Left ventricle myocardium superior (tissue), 1 donor: ENCODE results near the gene DENR. TPM values are rescaled to one million over a fixed set of nuclear protein-coding genes. Genes with fewer than 3 reads are reported as not detected.
"Not testable (repeated sequence)": the region's sequence is repeated elsewhere in the genome, so short reads cannot be mapped to it uniquely, and the experiment has no call there.

Source experiments
- ATAC-seq: fragments of 200-7000 bp; cut with Tn5 transposase; one replicate; pipeline ENCODE4 v1.9.1; 2020; ENCODE audit warnings: mild to moderate bottlenecking, moderate library complexity
- DNase-seq: peaks from one replicate; pipeline ENCODE4 v3.0.0-alpha.2; 2020
- intact Hi-C: fragments of 100-400 bp; cut with micrococcal nuclease; formaldehyde crosslinking; loops from one replicate; pipeline ENCODE4 v1.11.0; 2022
- long read RNA-seq: library from polyadenylated mRNA; unstranded; transcript quantifications from one replicate; pipeline ENCODE4 v2.0.0, GENCODE V29; 2021
- total RNA-seq: library from RNA; stranded (reverse); fragmentation: NEBNext Ultra II Directional; extraction: Animal tissue kit (Norgen Biotek cat#: 25700); gene quantifications from one replicate; pipeline ENCODE4 v1.2.1, GENCODE V29; 2021
- donor health status: DM: no; HTN: yes; CAD: no; lungs with severe emphysema.

DENR gene
- 23.2 TPM for total RNA-seq
- long read RNA-seq, partial matches to known transcripts = 1 of 5 reads
- long read RNA-seq, other reads (novel, unspliced or antisense) = 3 of 5 reads

GRCh38 chr12:122752464-122753318, at the start of gene DENR:
TSS of gene DENR (plus strand) at chr12:122752824. CDS start at chr12:122753702, 878 bp downstream.
- DNase-seq = peak; percentile 99

GRCh38 chr12:122702890-122703611, 49.6 kb upstream of the DENR start, which contains the start of gene HCAR2:
TSS of gene HCAR2 (minus strand) at chr12:122703357. CDS start at chr12:122703283, 74 bp downstream.
- ATAC-seq, DNase-seq, intact Hi-C loops: not testable (repeated sequence)

More at GRCh38 chr12:122752464-122753318, at the start of gene DENR:
- peak; percentile 99 for ATAC-seq
- intact Hi-C loops = no loop called here

- not testable (repeated sequence) for DNase-seq, ATAC-seq
These were observed 48.8 kb upstream of the DENR start for GRCh38 chr12:122703841-122704240.

GRCh38 chr12:122709287-122709686, 43.3 kb upstream of the DENR start:
- DNase-seq, intact Hi-C loops, ATAC-seq: not testable (repeated sequence)

More at GRCh38 chr12:122703841-122704240, 48.8 kb upstream of the DENR start:
- intact Hi-C loops = not testable (repeated sequence)

- ATAC-seq, intact Hi-C loops, DNase-seq: not testable (repeated sequence)
These were observed 42.3 kb upstream of the DENR start for GRCh38 chr12:122710341-122710740.

- DNase-seq, ATAC-seq, intact Hi-C loops: not testable (repeated sequence)
These were observed 41.4 kb upstream of the DENR start for GRCh38 chr12:122711266-122711665.

- intact Hi-C loops, DNase-seq: not testable (repeated sequence)
- ATAC-seq = peak; percentile 43
These were observed 39.0 kb upstream of the DENR start for GRCh38 chr12:122713491-122714188.

- ATAC-seq, DNase-seq, intact Hi-C loops: not testable (repeated sequence)
These were observed 37.4 kb upstream of the DENR start for GRCh38 chr12:122715211-122715610.

GRCh38 chr12:122716658-122717057, 36.0 kb upstream of the DENR start, which contains the start of gene HCAR3:
TSS of gene HCAR3 (minus strand) at chr12:122716811. CDS start at chr12:122716737, 74 bp downstream.
- ATAC-seq, DNase-seq, intact Hi-C loops: not testable (repeated sequence)

GRCh38 chr12:122721057-122721545, 31.5 kb upstream of the DENR start:
- no peak for ATAC-seq
- intact Hi-C loops = no loop called here
- no peak for DNase-seq

- no peak for DNase-seq
These were observed 30.2 kb upstream of the DENR start for GRCh38 chr12:122722387-122722786.

GRCh38 chr12:122724641-122725243, 27.9 kb upstream of the DENR start:
- intact Hi-C loops = no loop called here
- ATAC-seq (no peak), DNase-seq (no peak)

More at GRCh38 chr12:122722387-122722786, 30.2 kb upstream of the DENR start:
- ATAC-seq = no peak
- intact Hi-C loops = no loop called here

- intact Hi-C loops = no loop called here
- ATAC-seq = no peak
- DNase-seq = no peak
These were observed 27.1 kb upstream of the DENR start for GRCh38 chr12:122725452-122726079.

- no peak for ATAC-seq
These were observed 26.5 kb upstream of the DENR start for GRCh38 chr12:122726080-122726558.

GRCh38 chr12:122729583-122730214, 22.9 kb upstream of the DENR start:
- intact Hi-C loops = no loop called here
- ATAC-seq = no peak
- DNase-seq = no peak

More at GRCh38 chr12:122726080-122726558, 26.5 kb upstream of the DENR start:
- intact Hi-C loops = no loop called here
- DNase-seq = no peak

- intact Hi-C loops = no loop called here
- ATAC-seq (no peak), DNase-seq (no peak)
These were observed 22.2 kb upstream of the DENR start, which contains the start of gene HCAR1 for GRCh38 chr12:122730215-122731014. TSS of gene HCAR1 (minus strand) at chr12:122730844. CDS start at chr12:122730339, 505 bp downstream.
